Panc1 (cell line): ENCODE measurements around the gene AMOTL1. TPM values are rescaled to one million over a fixed set of nuclear protein-coding genes. Genes with fewer than 3 reads are reported as not detected.

Experiments used
- ATAC-seq: fragments of 200-7000 bp; cut with Tn5 transposase; 2 replicates; pipeline ENCODE4 v1.9.1; 2020; ENCODE audit warnings: mild to moderate bottlenecking, moderate library complexity
- BruUV-seq: library from RNA; stranded (reverse); fragments of 400-500 nt; replicated peaks from 2 replicates; lab custom pipeline; 2021; lab: Mats Ljungman, UMichigan
- CTCF ChIA-PET: fragments of 300-600 bp; sonication (Branson Sonifier 250); formaldehyde crosslinking; loops from one replicate; lab custom pipeline; 2022; ENCODE audit warnings: antibody characterized with exemption; lab: Charles Lee
- POLR2A ChIA-PET: fragments of 300-600 bp; sonication (Branson Sonifier 250); formaldehyde crosslinking; loops from one replicate; lab custom pipeline; 2022; ENCODE audit warnings: antibody characterized with exemption; lab: Charles Lee
- DNase-seq: peaks from one replicate; pipeline ENCODE4 v3.0.0-alpha.2; 2010; ENCODE audit warnings: low read depth, low spot score
- H3K27ac ChIP-seq: 2 replicates; pipeline ENCODE4 v1.5.1; 2011; ENCODE audit warnings: mild to moderate bottlenecking, low read length, inconsistent platforms
- H3K27me3 ChIP-seq: fragments of 200-500 bp; sonication (Bioruptor generic); 2 replicates; pipeline ENCODE4 v1.6.0; 2014; ENCODE audit warnings: low read length, inconsistent platforms; ENCODE audit not compliant: control insufficient read depth, insufficient read depth
- H3K36me3 ChIP-seq: fragments of 200-500 bp; sonication (Bioruptor generic); 2 replicates; pipeline ENCODE4 v1.5.1; 2014; ENCODE audit warnings: inconsistent platforms, mild to moderate bottlenecking, low read length, moderate library complexity; ENCODE audit not compliant: control insufficient read depth, insufficient read depth
- H3K4me1 ChIP-seq: 2 replicates; pipeline ENCODE4 v1.5.1; 2011; ENCODE audit warnings: inconsistent platforms, mild to moderate bottlenecking, low read length, moderate library complexity; ENCODE audit not compliant: control insufficient read depth, insufficient read depth
- H3K4me3 ChIP-seq, 2 experiments: 2 replicates each; pipeline ENCODE4 v1.5.1; 2011 to 2012; ENCODE audit warnings: low read depth in 2 of 2, low read length in 2 of 2, mild to moderate bottlenecking in 2 of 2, inconsistent platforms in 1 of 2, moderate library complexity in 1 of 2
- H3K9me3 ChIP-seq: fragments of 200-500 bp; sonication (Bioruptor generic); 2 replicates; pipeline ENCODE4 v1.5.1; 2014; ENCODE audit warnings: low read depth, mild to moderate bottlenecking, inconsistent platforms, low read length, moderate library complexity; ENCODE audit not compliant: control insufficient read depth, insufficient read depth
- CTCF ChIP-seq: fragments of 450-650 bp; IDR thresholded peaks from 2 replicates; pipeline ENCODE4 v1.5.1; 2017; ENCODE audit warnings: mild to moderate bottlenecking
- POLR2AphosphoS5 ChIP-seq: IDR thresholded peaks from 2 replicates; pipeline ENCODE4 v1.6.1; 2012; ENCODE audit warnings: mild to moderate bottlenecking, low read depth, low read length, moderate library complexity
- REST ChIP-seq, 2 experiments: IDR thresholded peaks; 2 replicates each; pipeline ENCODE4 v1.6.1; 2011 to 2012; ENCODE audit warnings: low read depth in 2 of 2, control low read depth in 1 of 2, low read length in 1 of 2, mild to moderate bottlenecking in 1 of 2, moderate library complexity in 1 of 2; ENCODE audit not compliant: insufficient read depth in 1 of 2
- SIN3A ChIP-seq: IDR thresholded peaks from 2 replicates; pipeline ENCODE4 v1.6.1; 2012; ENCODE audit warnings: low read depth, mild to moderate bottlenecking, low read length, moderate library complexity, borderline replicate concordance; ENCODE audit not compliant: insufficient read depth
- TCF7L2 ChIP-seq: IDR thresholded peaks from 2 replicates; pipeline ENCODE4 v1.6.1; 2011; ENCODE audit warnings: mild to moderate bottlenecking, low read depth, low read length, inconsistent platforms
- in situ Hi-C: cut with HindIII; loops from 2 replicates; pipeline ENCODE4 v1.10.0; 2016; ENCODE audit warnings: low sequenced_read_pairs, low pct_unique_long_range_greater_than_20kb
- intact Hi-C: fragments of 100-400 bp; cut with micrococcal nuclease; formaldehyde crosslinking; loops from one replicate; pipeline ENCODE4 v1.10.0; 2022; ENCODE audit not compliant: unreplicated experiment
- total RNA-seq: library from RNA; stranded (reverse); gene quantifications from one replicate; pipeline ENCODE4 v1.2.1, GENCODE V29; 2021; ENCODE audit not compliant: unreplicated experiment

AMOTL1 gene
- total RNA-seq, 1 experiment from 2014 or later = 16.0 TPM

- H3K9me3 ChIP-seq = no peaks in the 10 kb centered on the region
- BruUV-seq = no TSS peak
- H3K4me3 ChIP-seq = no peak overlapping the region
- H3K4me1 ChIP-seq = 0 out of 2 replicates have a peak, but pooled peaks cover 3% of the 10 kb centered on the region
- TF ChIP-seq CTCF (no peak), POLR2AphosphoS5 (no peak), SIN3A (no peak), REST (IDR thresholded peaks at IDR 0.05; ENCODE audit: insufficient read depth in 1 of 2, low read depth in 2 of 2, low read length in 1 of 2) (no peak), TCF7L2 (no peak)
- ATAC-seq = no peak
- CTCF ChIA-PET = no interaction called here
- no peaks in the 10 kb centered on the region; the same call in 1 of the 2 replicates for H3K27me3 ChIP-seq
- H3K36me3 ChIP-seq = no peaks in the 10 kb centered on the region
- in situ Hi-C loops (no loop called here), intact Hi-C loops (no loop called here)
- no peak overlapping the region for H3K27ac ChIP-seq
- DNase-seq = no peak
- POLR2A ChIA-PET = no interaction called here
Observed at GRCh38 chr11:94754819-94755218, 13.3 kb upstream of the AMOTL1 start.

- TF ChIP-seq SIN3A (no peak), TCF7L2 (no peak), REST (IDR thresholded peaks at IDR 0.05; ENCODE audit: insufficient read depth in 1 of 2, low read depth in 2 of 2, low read length in 1 of 2) (no peak), POLR2AphosphoS5 (no peak)
- intact Hi-C loops = no loop called here
- Histone ChIP-seq H3K4me3 (no peak overlapping the region), H3K36me3 (no peaks in the 10 kb centered on the region), H3K9me3 (no peaks in the 10 kb centered on the region), H3K27me3 (no peaks in the 10 kb centered on the region; the same call in 1 of the 2 replicates), H3K4me1 (0 out of 2 replicates have a peak, but pooled peaks cover 3% of the 10 kb centered on the region), H3K27ac (no peak overlapping the region)
- DNase-seq (no peak), ATAC-seq (no peak)
- BruUV-seq = no TSS peak
- in situ Hi-C loops = no loop called here
- CTCF ChIA-PET = no interaction called here
- POLR2A ChIA-PET = no interaction called here
Observed at GRCh38 chr11:94755494-94755893, 12.7 kb upstream of the AMOTL1 start.
